Limb (tissue), 2 donors: ENCODE measurements around the gene TRIM43B.
"Not testable (repeated sequence)": the region's sequence is repeated elsewhere in the genome, so short reads cannot be mapped to it uniquely, and the experiment has no call there.

Experiments
- DNase-seq, 2 donors: peaks; one replicate each; pipeline ENCODE4 v3.0.0-alpha.2; 2016; ENCODE audit errors: extremely low spot score in 2 of 2

The TRIM43B gene

GRCh38 chr2:95433973-95434372 lies 50.6 kb downstream of the TRIM43B start:
- not testable (repeated sequence) for DNase-seq

- not testable (repeated sequence) for DNase-seq
Observed at GRCh38 chr2:95433373-95433772, 51.2 kb downstream of the TRIM43B start.

GRCh38 chr2:95429748-95430467 lies 54.6 kb downstream of the TRIM43B start:
- not testable (repeated sequence) for DNase-seq

GRCh38 chr2:95427196-95427867 lies 57.2 kb downstream of the TRIM43B start:
- not testable (repeated sequence) for DNase-seq
